ENCODE measurements around the gene RALA.
"Not testable (repeated sequence)": the region's sequence is repeated elsewhere in the genome, so short reads cannot be mapped to it uniquely, and the experiment has no call there.

The RALA gene

GRCh38 chr7:39650676-39651075 is 27.3 kb downstream of the RALA start:
- DNase-seq = no peak

DNA sequence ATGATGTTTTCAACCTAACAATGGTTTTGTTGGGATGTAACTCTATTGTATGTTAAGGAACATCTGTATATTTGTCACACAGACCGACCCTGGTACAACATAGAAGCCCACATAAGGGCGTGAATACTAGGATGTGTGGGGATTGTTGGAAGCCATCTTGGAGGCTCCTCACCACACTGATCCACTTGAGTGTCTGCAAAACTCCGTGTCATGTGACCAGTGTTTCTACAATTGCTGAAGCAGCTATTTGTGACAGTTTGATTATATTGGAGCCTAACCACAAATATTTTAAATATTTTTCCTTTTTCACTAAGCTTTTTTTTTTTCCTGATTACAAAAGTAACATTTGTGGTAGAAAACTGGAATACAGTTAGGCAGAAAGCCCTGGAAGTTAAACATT is 27.9 kb downstream of the RALA start:
- no peak for DNase-seq

DNA sequence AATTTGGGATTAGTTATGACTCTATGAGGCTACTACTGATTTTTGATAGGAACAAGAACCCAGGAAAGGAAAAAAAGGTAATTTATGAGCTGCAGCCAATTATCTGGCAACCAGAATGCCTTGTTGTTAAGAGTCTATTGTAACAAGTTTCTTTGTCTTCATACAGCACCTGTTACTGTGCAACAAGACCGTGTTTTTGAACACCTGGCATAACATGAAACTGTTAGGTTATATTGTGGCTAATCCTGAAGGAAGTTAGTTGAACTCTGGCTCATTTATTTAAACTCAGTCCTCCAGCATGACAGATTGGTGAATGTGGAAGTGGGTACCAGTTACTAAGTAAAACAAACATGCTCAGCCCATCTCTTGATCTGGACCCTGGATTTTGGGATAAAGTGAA is 33.0 kb downstream of the RALA start:
- no peak for DNase-seq

- DNase-seq = no peak
Measured at GRCh38 chr7:39659356-39660013, 36.1 kb downstream of the RALA start.

DNA sequence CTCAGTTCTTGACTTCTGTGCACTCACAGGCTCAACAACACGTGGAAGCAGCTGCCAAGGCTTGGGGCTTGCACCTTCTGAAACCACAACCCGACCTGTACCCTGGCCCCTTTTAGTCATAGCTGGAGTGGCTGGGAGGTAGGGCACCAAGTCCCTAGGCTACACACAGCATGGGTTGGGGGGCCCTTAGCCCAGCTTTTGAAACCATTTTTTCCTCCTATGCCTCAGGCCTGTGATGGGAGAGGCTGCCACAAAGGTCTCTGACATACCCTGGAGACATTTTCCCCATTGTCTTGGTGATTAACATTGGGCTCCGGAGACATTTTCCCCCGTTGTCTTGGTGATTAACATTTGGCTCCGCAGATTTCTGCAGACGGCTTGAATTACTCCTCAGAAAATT is 38.6 kb downstream of the RALA start:
- no peak for DNase-seq

DNA sequence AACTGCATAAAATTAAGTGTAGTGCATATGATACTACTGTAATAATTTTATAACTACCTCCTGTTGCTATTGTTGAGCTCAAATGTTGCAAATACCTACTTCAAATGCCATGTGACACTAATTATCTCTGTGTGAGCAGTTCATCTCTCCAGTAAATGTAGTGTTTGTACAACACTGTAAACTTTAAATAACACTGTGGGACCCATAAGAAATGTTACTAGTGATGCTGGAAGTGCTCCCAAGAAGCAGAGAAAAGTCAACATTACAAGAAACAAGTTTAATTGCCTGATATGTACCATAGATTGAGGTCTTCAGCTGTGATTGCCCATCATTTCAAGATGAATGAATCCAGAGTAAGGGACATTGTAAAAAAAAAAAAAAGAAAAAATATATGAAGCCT is 39.9 kb downstream of the RALA start:
- DNase-seq = no peak

DNA sequence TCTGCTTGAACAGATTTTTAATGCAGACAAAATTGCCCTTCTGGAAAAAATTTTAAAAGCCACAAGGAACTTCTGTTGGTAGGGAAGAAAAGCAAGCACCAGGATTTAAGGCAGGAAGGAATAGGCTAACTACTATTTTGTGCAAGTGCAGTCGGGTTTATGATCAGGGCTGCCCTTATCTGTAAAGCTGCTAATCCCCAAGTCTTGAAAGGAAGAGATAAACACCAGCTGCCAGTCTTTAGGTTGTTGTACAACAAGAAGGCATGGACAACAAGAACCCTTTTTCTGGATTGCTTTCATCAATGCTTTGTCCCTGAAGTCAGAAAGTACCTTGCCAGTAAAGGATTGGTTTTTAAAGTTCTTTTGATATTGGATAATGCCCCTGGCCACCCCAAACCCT is 40.7 kb downstream of the RALA start:
- no peak for DNase-seq

DNA sequence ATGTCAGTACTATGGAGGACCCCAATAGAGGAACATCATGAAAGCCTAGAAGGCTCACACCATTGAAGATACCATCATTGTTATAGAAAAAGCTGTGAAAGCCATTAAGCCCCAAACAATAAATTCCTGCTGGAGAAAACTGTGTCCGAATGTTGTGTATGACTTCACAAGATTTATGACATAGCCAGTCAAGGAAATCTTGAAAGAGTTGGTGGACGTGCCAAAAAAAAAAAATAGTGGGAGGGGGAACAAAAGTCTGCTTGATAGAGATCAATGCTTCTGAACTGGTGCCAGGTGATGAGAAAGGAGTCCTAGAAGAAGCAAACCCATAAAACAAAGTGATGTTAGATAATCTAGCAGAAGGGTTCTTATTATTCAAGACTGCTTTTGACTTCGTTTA is 41.2 kb downstream of the RALA start:
- DNase-seq = no peak

GRCh38 chr7:39666562-39666961 is 43.2 kb downstream of the RALA start:
- DNase-seq = no peak

GRCh38 chr7:39667341-39667923 is 44.1 kb downstream of the RALA start:
- no peak for DNase-seq

DNA sequence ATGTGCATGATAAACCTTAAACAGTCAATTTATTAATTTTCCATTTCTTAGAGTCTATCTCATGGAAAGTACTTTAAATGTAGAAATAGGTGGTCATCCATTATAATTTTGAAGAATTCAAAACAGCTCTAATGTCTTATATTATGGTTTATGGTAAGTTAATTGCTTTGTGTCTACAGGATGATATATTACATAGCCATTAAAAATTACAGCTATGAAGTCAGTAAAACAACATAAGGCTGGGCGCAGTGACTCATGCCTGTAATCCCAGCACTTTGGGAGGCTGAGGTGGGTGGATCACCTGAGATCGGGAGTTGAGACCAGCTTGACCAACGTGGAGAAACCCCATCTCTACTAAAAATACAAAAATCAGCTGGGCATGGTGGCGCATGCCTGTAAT is 44.9 kb downstream of the RALA start:
- not testable (repeated sequence) for DNase-seq

GRCh38 chr7:39670052-39670451 is 46.7 kb downstream of the RALA start:
- DNase-seq = no peak

GRCh38 chr7:39670934-39671333 is 47.6 kb downstream of the RALA start:
- DNase-seq = no peak

DNA sequence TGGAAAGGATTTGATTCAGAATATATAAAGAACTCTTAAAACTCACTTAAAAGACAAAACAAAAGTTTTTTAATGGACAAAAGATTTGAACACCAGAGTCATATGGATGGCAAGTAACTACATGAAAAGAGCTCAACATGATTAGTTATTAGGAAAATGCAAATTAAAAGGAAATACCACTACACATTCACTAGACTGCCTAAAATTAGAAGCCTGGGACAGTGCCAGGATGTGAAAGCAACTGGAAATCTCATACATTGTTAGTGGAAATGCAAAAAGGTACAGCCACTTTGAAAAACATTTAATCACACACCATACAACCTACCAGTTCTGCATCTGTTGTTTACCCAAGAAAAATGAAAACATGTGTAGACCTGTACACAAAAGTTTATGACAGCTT is 48.8 kb downstream of the RALA start:
- DNase-seq = no peak

DNA sequence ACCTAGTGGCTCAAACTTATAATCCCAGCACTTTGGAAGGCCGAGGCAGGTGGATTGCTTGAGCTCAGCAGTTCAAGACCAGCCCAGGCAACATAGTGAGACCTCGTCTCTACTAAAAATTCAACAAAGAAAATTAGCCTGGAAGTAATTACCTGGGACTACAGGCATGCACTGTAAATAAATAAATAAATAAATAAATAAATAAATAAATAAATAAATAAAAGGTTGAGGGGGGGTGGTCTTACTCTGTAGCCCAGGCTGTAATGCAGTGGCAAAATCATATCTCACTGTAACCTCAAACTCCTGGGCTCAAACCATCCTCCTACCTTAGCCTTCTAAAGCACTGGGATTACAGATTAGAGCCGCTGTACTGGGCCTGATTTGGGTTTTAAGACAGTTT is 50.5 kb downstream of the RALA start:
- DNase-seq = no peak

DNA sequence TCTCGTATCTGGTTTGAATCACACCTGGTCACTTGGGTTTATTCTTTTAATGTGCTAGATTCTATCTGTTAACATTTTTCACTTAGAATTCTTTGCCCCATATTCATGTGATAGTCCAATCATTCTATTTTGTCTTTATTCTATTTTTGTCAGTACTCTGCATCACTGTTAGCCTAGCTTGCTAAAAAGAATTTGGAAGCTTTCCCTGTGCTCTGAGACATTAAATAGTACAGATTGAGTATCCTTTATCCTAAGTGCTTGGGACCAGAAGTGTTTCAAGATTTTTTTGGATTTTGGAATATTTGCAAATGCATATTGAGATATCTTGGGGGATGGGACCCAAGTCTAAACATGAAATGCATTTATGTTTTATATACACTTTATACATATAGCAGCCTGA is 51.0 kb downstream of the RALA start:
- no peak for DNase-seq

GRCh38 chr7:39676346-39676745 is 53.0 kb downstream of the RALA start:
- DNase-seq = no peak

- no peak for DNase-seq
Measured at GRCh38 chr7:39678930-39679709, 55.7 kb downstream of the RALA start.

DNA sequence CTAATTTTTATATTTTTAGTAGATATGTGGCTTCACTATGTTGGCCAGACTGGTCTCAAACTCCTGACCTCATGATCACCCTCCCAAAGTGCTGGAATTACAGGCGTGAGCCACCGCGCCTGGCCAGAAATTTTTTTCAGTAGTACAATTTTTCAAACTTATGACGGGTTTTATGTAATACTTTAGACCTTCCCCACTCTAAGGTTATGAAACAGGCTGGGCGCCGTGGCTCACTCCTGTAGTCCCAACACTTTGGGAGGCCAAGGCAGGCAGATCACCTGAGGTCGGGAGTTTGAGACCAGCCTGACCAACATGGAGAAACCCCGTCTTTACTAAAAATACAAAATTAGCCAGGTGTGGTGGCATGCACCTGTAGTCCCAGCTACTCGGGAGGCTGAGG is 56.5 kb downstream of the RALA start:
- DNase-seq = not testable (repeated sequence)

DNA sequence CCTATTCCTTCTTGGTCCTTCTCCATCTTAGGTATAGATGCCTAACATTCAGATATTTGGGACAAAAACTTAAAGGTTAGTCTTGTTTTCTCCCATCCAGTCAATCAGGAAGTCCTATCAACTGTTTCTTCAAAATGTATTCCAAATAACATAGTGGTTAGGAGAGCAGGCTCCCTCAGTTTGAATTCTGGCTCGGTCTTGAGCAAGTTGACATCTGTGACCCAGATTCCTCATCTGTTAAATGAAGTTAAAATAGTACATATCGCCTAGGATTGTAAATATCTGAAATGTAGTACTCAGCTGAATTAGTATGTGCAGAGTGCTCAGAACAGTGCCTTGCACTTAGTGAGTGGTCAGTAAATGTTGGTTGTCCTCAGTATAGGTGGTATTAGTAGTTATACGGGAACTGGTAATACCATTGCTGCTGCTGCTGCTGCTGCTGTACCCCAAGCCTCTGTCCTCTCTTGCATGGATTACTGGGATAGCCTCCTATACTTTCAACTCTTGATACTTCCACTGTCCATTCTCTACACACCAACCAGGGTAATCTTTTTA is 58.6 kb downstream of the RALA start:
- no peak for DNase-seq

GRCh38 chr7:39683216-39683845 is 60.0 kb downstream of the RALA start:
- DNase-seq = no peak

GRCh38 chr7:39686261-39686924 is 63.0 kb downstream of the RALA start:
- DNase-seq = no peak

All from NCI-H187 treated with DMSO at 0.1 percent for 48 hours (cell line).